Panc1 (cell line): Measurements from ENCODE around the gene NDUFAF4. TPM values are rescaled to one million over a fixed set of nuclear protein-coding genes. Genes with fewer than 3 reads are reported as not detected.

Experiments
- ATAC-seq: fragments of 200-7000 bp; cut with Tn5 transposase; 2 replicates; pipeline ENCODE4 v1.9.1; 2020; ENCODE audit warnings: mild to moderate bottlenecking, moderate library complexity
- BruUV-seq: library from RNA; stranded (reverse); fragments of 400-500 nt; replicated peaks from 2 replicates; lab custom pipeline; 2021; lab: Mats Ljungman, UMichigan
- CTCF ChIA-PET: fragments of 300-600 bp; sonication (Branson Sonifier 250); formaldehyde crosslinking; loops from one replicate; lab custom pipeline; 2022; ENCODE audit warnings: antibody characterized with exemption; lab: Charles Lee
- POLR2A ChIA-PET: fragments of 300-600 bp; sonication (Branson Sonifier 250); formaldehyde crosslinking; loops from one replicate; lab custom pipeline; 2022; ENCODE audit warnings: antibody characterized with exemption; lab: Charles Lee
- DNase-seq: peaks from one replicate; pipeline ENCODE4 v3.0.0-alpha.2; 2010; ENCODE audit warnings: low read depth, low spot score
- H3K27ac ChIP-seq: 2 replicates; pipeline ENCODE4 v1.5.1; 2011; ENCODE audit warnings: mild to moderate bottlenecking, low read length, inconsistent platforms
- H3K27me3 ChIP-seq: fragments of 200-500 bp; sonication (Bioruptor generic); 2 replicates; pipeline ENCODE4 v1.6.0; 2014; ENCODE audit warnings: low read length, inconsistent platforms; ENCODE audit not compliant: control insufficient read depth, insufficient read depth
- H3K36me3 ChIP-seq: fragments of 200-500 bp; sonication (Bioruptor generic); 2 replicates; pipeline ENCODE4 v1.5.1; 2014; ENCODE audit warnings: inconsistent platforms, mild to moderate bottlenecking, low read length, moderate library complexity; ENCODE audit not compliant: control insufficient read depth, insufficient read depth
- H3K4me1 ChIP-seq: 2 replicates; pipeline ENCODE4 v1.5.1; 2011; ENCODE audit warnings: inconsistent platforms, mild to moderate bottlenecking, low read length, moderate library complexity; ENCODE audit not compliant: control insufficient read depth, insufficient read depth
- H3K4me3 ChIP-seq, 2 experiments: 2 replicates each; pipeline ENCODE4 v1.5.1; 2011 to 2012; ENCODE audit warnings: low read depth in 2 of 2, low read length in 2 of 2, mild to moderate bottlenecking in 2 of 2, inconsistent platforms in 1 of 2, moderate library complexity in 1 of 2
- H3K9me3 ChIP-seq: fragments of 200-500 bp; sonication (Bioruptor generic); 2 replicates; pipeline ENCODE4 v1.5.1; 2014; ENCODE audit warnings: low read depth, mild to moderate bottlenecking, inconsistent platforms, low read length, moderate library complexity; ENCODE audit not compliant: control insufficient read depth, insufficient read depth
- CTCF ChIP-seq: fragments of 450-650 bp; IDR thresholded peaks from 2 replicates; pipeline ENCODE4 v1.5.1; 2017; ENCODE audit warnings: mild to moderate bottlenecking
- POLR2AphosphoS5 ChIP-seq: IDR thresholded peaks from 2 replicates; pipeline ENCODE4 v1.6.1; 2012; ENCODE audit warnings: mild to moderate bottlenecking, low read depth, low read length, moderate library complexity
- SIN3A ChIP-seq: IDR thresholded peaks from 2 replicates; pipeline ENCODE4 v1.6.1; 2012; ENCODE audit warnings: low read depth, mild to moderate bottlenecking, low read length, moderate library complexity, borderline replicate concordance; ENCODE audit not compliant: insufficient read depth
- TCF7L2 ChIP-seq: IDR thresholded peaks from 2 replicates; pipeline ENCODE4 v1.6.1; 2011; ENCODE audit warnings: mild to moderate bottlenecking, low read depth, low read length, inconsistent platforms
- in situ Hi-C: cut with HindIII; loops from 2 replicates; pipeline ENCODE4 v1.10.0; 2016; ENCODE audit warnings: low sequenced_read_pairs, low pct_unique_long_range_greater_than_20kb
- intact Hi-C: fragments of 100-400 bp; cut with micrococcal nuclease; formaldehyde crosslinking; loops from one replicate; pipeline ENCODE4 v1.10.0; 2022; ENCODE audit not compliant: unreplicated experiment
- total RNA-seq: library from RNA; stranded (reverse); gene quantifications from one replicate; pipeline ENCODE4 v1.2.1, GENCODE V29; 2021; ENCODE audit not compliant: unreplicated experiment
- TF ChIP-seq, protein P1 (sequence below), 2 experiments: IDR thresholded peaks; 2 replicates each; pipeline ENCODE4 v1.6.1; 2011 to 2012; ENCODE audit warnings: low read depth in 2 of 2, control low read depth in 1 of 2, low read length in 1 of 2, mild to moderate bottlenecking in 1 of 2, moderate library complexity in 1 of 2; ENCODE audit not compliant: insufficient read depth in 1 of 2

NDUFAF4 gene
- total RNA-seq, 1 experiment from 2014 or later = 42.0 TPM

DNA sequence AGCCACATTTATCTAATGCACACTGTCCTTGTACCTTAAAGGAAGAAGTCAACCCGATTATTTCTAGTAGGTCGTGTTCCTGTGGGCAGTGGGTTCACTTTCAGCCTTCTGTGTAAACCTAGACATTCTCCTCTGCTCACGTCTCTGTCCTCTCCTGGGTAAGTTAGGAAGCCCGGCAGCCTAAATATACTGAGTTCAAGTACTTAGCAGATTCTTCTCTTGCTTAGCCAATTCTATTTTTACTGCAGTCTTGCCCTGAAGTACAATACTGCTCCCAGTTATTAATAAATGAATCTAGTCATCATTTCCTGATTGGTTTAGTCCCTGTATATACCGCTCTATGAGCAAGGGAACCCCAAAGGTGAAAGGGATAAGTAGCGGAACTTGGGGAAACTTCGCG is 45.8 kb downstream of the NDUFAF4 start:
- no peak overlapping the region for H3K4me3 ChIP-seq
- ChIA-PET POLR2A (no interaction called here), CTCF (no interaction called here)
- no peak for DNase-seq
- no peaks in the 10 kb centered on the region for H3K36me3 ChIP-seq
- no peak overlapping the region for H3K27ac ChIP-seq
- H3K27me3 ChIP-seq = no peaks in the 10 kb centered on the region
- in situ Hi-C loops (no loop called here), intact Hi-C loops (no loop called here)
- TF ChIP-seq TCF7L2 = no peak
- TF ChIP-seq, protein P1, sequence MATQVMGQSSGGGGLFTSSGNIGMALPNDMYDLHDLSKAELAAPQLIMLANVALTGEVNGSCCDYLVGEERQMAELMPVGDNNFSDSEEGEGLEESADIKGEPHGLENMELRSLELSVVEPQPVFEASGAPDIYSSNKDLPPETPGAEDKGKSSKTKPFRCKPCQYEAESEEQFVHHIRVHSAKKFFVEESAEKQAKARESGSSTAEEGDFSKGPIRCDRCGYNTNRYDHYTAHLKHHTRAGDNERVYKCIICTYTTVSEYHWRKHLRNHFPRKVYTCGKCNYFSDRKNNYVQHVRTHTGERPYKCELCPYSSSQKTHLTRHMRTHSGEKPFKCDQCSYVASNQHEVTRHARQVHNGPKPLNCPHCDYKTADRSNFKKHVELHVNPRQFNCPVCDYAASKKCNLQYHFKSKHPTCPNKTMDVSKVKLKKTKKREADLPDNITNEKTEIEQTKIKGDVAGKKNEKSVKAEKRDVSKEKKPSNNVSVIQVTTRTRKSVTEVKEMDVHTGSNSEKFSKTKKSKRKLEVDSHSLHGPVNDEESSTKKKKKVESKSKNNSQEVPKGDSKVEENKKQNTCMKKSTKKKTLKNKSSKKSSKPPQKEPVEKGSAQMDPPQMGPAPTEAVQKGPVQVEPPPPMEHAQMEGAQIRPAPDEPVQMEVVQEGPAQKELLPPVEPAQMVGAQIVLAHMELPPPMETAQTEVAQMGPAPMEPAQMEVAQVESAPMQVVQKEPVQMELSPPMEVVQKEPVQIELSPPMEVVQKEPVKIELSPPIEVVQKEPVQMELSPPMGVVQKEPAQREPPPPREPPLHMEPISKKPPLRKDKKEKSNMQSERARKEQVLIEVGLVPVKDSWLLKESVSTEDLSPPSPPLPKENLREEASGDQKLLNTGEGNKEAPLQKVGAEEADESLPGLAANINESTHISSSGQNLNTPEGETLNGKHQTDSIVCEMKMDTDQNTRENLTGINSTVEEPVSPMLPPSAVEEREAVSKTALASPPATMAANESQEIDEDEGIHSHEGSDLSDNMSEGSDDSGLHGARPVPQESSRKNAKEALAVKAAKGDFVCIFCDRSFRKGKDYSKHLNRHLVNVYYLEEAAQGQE (IDR thresholded peaks at IDR 0.05; ENCODE audit: insufficient read depth in 1 of 2, low read depth in 2 of 2, low read length in 1 of 2) = no peak
- no peak for TF ChIP-seq POLR2AphosphoS5
- TF ChIP-seq SIN3A = no peak
- TF ChIP-seq CTCF = no peak
- no peaks in the 10 kb centered on the region for H3K4me1 ChIP-seq
- H3K9me3 ChIP-seq = no peaks in the 10 kb centered on the region
- ATAC-seq = no peak
- BruUV-seq = no TSS peak

DNA sequence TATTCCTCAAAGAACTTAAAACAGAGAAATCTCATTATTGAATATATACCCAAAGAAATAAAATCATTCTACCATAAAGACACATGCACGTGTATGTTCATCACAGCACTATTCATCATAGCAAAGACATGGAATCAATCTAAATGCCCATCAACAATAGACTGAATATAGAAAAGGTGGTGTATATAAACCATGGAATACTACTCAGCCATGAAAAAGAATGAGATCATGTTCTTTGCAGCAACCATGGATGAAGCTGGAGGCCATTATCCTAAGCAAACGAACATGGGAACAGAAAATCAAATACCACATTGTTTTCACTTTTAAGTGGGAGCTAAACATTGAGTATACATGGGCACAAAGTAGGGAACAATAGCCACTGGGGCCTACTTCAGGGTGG is 48.1 kb downstream of the NDUFAF4 start:
- H3K4me1 ChIP-seq = no peaks in the 10 kb centered on the region

More for the DNA sequence above, 48.1 kb downstream of the NDUFAF4 start:
- Histone ChIP-seq H3K27me3 (no peaks in the 10 kb centered on the region), H3K9me3 (no peaks in the 10 kb centered on the region), H3K27ac (no peak overlapping the region), H3K36me3 (no peaks in the 10 kb centered on the region), H3K4me3 (no peak overlapping the region)
- intact Hi-C loops = no loop called here
- ChIA-PET CTCF (no interaction called here), POLR2A (no interaction called here)
- TF ChIP-seq CTCF = no peak
- no peak for TF ChIP-seq POLR2AphosphoS5
- TF ChIP-seq, protein P1 (IDR thresholded peaks at IDR 0.05; ENCODE audit: insufficient read depth in 1 of 2, low read depth in 2 of 2, low read length in 1 of 2) = no peak
- TF ChIP-seq TCF7L2 = no peak
- no peak for TF ChIP-seq SIN3A
- DNase-seq (no peak), ATAC-seq (no peak)
- no TSS peak for BruUV-seq
- in situ Hi-C loops = no loop called here
